ENCODE results near the gene SHISA5. TPM values are rescaled to one million over a fixed set of nuclear protein-coding genes. Genes with fewer than 3 reads are reported as not detected.

SHISA5 gene
- total and polyA plus RNA-seq, 10 of the 15 experiments (the other 5 are each of a cell fraction or from before 2014, with no cell fraction given) = 17.1 to 148 (median 67.3) TPM

- no TSS peak for BruUV-seq (replicated peaks)
- FAIRE-seq = no peak
Measured at GRCh38 chr3:48486952-48487351, 17.0 kb downstream of the SHISA5 start.

More at GRCh38 chr3:48486952-48487351, 17.0 kb downstream of the SHISA5 start:
- CTCF ChIA-PET = interaction anchor here (0.7 to 1.3 kb wide), 2 partner anchors 62 to 648 kb away, joined by 3 read pairs; no protein-coding TSS in a partner anchor
- WGBS (ENCODE audit: insufficient coverage, insufficient replicate concordance, low lambda C conversion rate, missing lambda C conversion rate) = 97% methylated on average over 5 of the region's 5 CpGs
- Histone ChIP-seq H3K27me3 (replicated peaks in 1 of 2; ENCODE audit: control insufficient read depth in 2 of 2, insufficient read depth in 2 of 2, low read length in 1 of 2) (no peaks in the 10 kb centered on the region), H4K20me1 (ENCODE audit: control insufficient read depth, insufficient read depth) (no peaks in the 10 kb centered on the region), H3K4me1 (ENCODE audit: control insufficient read depth, insufficient read depth, low read length) (no peaks in the 10 kb centered on the region), H3K9ac (ENCODE audit: control insufficient read depth, insufficient read depth, low read length) (no peak overlapping the region), H3K9me3 (replicated peaks; ENCODE audit: control insufficient read depth, insufficient read depth, low read length) (no peaks in the 10 kb centered on the region), H3K79me2 (ENCODE audit: control insufficient read depth, insufficient read depth, low read length) (no peaks in the 10 kb centered on the region), H3K4me2 (ENCODE audit: control insufficient read depth, insufficient read depth) (no peak overlapping the region), H3K27ac (ENCODE audit: control insufficient read depth, insufficient read depth) (no peak overlapping the region), H3K4me3 (no peak overlapping the region), H2AFZ (ENCODE audit: control insufficient read depth, low read depth, low read length) (no peak overlapping the region), H3K36me3 (ENCODE audit: control insufficient read depth in 2 of 2, insufficient read depth in 2 of 2, low read length in 1 of 2) (no peaks in the 10 kb centered on the region)
- TF ChIP-seq NR2C1 (IDR thresholded peaks at IDR 0.05) = no peak
- TF ChIP-seq CBFB (IDR thresholded peaks at IDR 0.05; ENCODE audit: low read depth) = no peak
- TF ChIP-seq MTA2 (IDR thresholded peaks at IDR 0.05; ENCODE audit: low read depth) = no peak
- no peak for TF ChIP-seq ZBTB33 (IDR thresholded peaks at IDR 0.05)
- no peak for TF ChIP-seq EED (IDR thresholded peaks at IDR 0.05; ENCODE audit: low read depth)
- no peak for TF ChIP-seq STAT1 (conservative IDR thresholded peaks at IDR 0.05)
- TF ChIP-seq KDM1A (IDR thresholded peaks at IDR 0.05; ENCODE audit: borderline replicate concordance) = no peak
- TF ChIP-seq CHD1 (IDR thresholded peaks at IDR 0.05; ENCODE audit: low read depth, low read length) = no peak
- no peak for TF ChIP-seq HCFC1 (IDR thresholded peaks at IDR 0.05; ENCODE audit: low read length)
- no peak for TF ChIP-seq ZBED1 (IDR thresholded peaks at IDR 0.05; ENCODE audit: borderline replicate concordance)
- no peak for TF ChIP-seq GABPA (IDR thresholded peaks at IDR 0.05; ENCODE audit: low read depth)
- no peak for TF ChIP-seq KAT2A (conservative IDR thresholded peaks at IDR 0.05; ENCODE audit: control insufficient read depth, low read depth, low read length)
- no peak for TF ChIP-seq ATF3 (IDR thresholded peaks at IDR 0.05; ENCODE audit: borderline replicate concordance, extremely low read depth, low read depth, low read length)
- TF ChIP-seq PKNOX1 (IDR thresholded peaks at IDR 0.05) = no peak
- no peak for TF ChIP-seq POU2F2 (IDR thresholded peaks at IDR 0.05; ENCODE audit: borderline replicate concordance, low read depth, low read length)
- no peak for TF ChIP-seq ZNF592 (IDR thresholded peaks at IDR 0.05)
- TF ChIP-seq RELB (IDR thresholded peaks at IDR 0.05; ENCODE audit: low read depth) = no peak
- TF ChIP-seq CHD4 (IDR thresholded peaks at IDR 0.05) = no peak
- DNase-seq (ENCODE audit: low read depth, low spot score) (no peak), ATAC-seq (no peak)
- intact Hi-C loops (cut with micrococcal nuclease; ENCODE audit: unreplicated experiment) (no loop called here), in situ Hi-C loops (cut with MboI) (no loop called here)
- POLR2A ChIA-PET = no interaction called here
- RAD21 ChIA-PET (ENCODE audit: unreplicated experiment) = no interaction called here
- SMC1A ChIA-PET (ENCODE audit: uncharacterized antibody, unreplicated experiment) = no interaction called here
